IMR-90 (cell line): ENCODE results near the gene GPATCH8. TPM values are rescaled to one million over a fixed set of nuclear protein-coding genes. Genes with fewer than 3 reads are reported as not detected.

ENCODE experiments used
- ATAC-seq: fragments of 200-7000 bp; cut with Tn5 transposase; 2 replicates; pipeline ENCODE4 v1.9.1; 2020; ENCODE audit warnings: low read depth, mild to moderate bottlenecking, moderate library complexity
- BruUV-seq: library from RNA; stranded (reverse); fragments of 400-500 nt; replicated peaks from 2 replicates; lab custom pipeline; 2021; lab: Mats Ljungman, UMichigan
- CTCF ChIA-PET: fragments of 300-600 bp; formaldehyde crosslinking; extraction: SDS; loops from one replicate; lab custom pipeline; 2021; ENCODE audit warnings: antibody characterized with exemption; lab: Yijun Ruan, JAX
- POLR2A ChIA-PET: fragments of 300-600 bp; sonication (Branson Sonifier 250); formaldehyde crosslinking; loops from one replicate; lab custom pipeline; 2022; ENCODE audit warnings: antibody characterized with exemption; ENCODE audit not compliant: unreplicated experiment; lab: Charles Lee
- DNase-seq: peaks from one replicate; pipeline ENCODE4 v3.0.0; 2013
- H2AFZ ChIP-seq: replicated peaks from 2 replicates; pipeline ENCODE3; 2013; ENCODE audit warnings: low read length, mild to moderate bottlenecking; ENCODE audit not compliant: poor library complexity
- H2AK5ac ChIP-seq: 2 replicates; pipeline ENCODE4 v1.6.1; 2013; ENCODE audit warnings: low read depth, low read length, inconsistent platforms
- H2AK9ac ChIP-seq: replicated peaks from 2 replicates; pipeline ENCODE3; 2013; ENCODE audit warnings: mild to moderate bottlenecking, low read depth, low read length, moderate library complexity; ENCODE audit not compliant: poor library complexity
- H2BK120ac ChIP-seq: 2 replicates; pipeline ENCODE4 v1.6.1; 2013; ENCODE audit warnings: low read depth, low read length, inconsistent platforms
- H2BK15ac ChIP-seq: 3 replicates; pipeline ENCODE4 v1.6.1; 2013; ENCODE audit warnings: low read depth, low read length, inconsistent platforms
- H2BK20ac ChIP-seq: 2 replicates; pipeline ENCODE4 v1.6.1; 2013; ENCODE audit warnings: low read depth, mild to moderate bottlenecking, inconsistent platforms, low read length, moderate library complexity
- H2BK5ac ChIP-seq: 2 replicates; pipeline ENCODE4 v1.6.1; 2013; ENCODE audit warnings: mild to moderate bottlenecking, low read depth, low read length, inconsistent platforms; ENCODE audit not compliant: poor library complexity, severe bottlenecking
- H3K14ac ChIP-seq: replicated peaks from 2 replicates; pipeline ENCODE4 v1.6.1; 2013; ENCODE audit warnings: low read depth, low read length, inconsistent platforms
- H3K18ac ChIP-seq: 2 replicates; pipeline ENCODE4 v1.6.1; 2013; ENCODE audit warnings: low read depth, low read length, control low read depth
- H3K23ac ChIP-seq: 2 replicates; pipeline ENCODE4 v1.6.1; 2013; ENCODE audit warnings: low read depth, low read length, inconsistent platforms
- H3K27ac ChIP-seq: 2 replicates; pipeline ENCODE4 v1.5.1; 2013; ENCODE audit warnings: mild to moderate bottlenecking, control low read depth, low read length; ENCODE audit not compliant: insufficient read depth
- H3K27me3 ChIP-seq: 2 replicates; pipeline ENCODE4 v1.6.1; 2013; ENCODE audit warnings: low read length; ENCODE audit not compliant: control insufficient read depth, insufficient read depth
- H3K36me3 ChIP-seq: 2 replicates; pipeline ENCODE4 v1.6.1; 2013; ENCODE audit warnings: low read length, mixed read lengths; ENCODE audit not compliant: control insufficient read depth, insufficient read depth
- H3K4ac ChIP-seq: 2 replicates; pipeline ENCODE4 v1.6.1; 2013; ENCODE audit warnings: low read depth, low read length, inconsistent platforms
- H3K4me1 ChIP-seq: 2 replicates; pipeline ENCODE4 v1.6.1; 2013; ENCODE audit warnings: low read length, mixed read lengths; ENCODE audit not compliant: control insufficient read depth, insufficient read depth
- H3K4me2 ChIP-seq: 2 replicates; pipeline ENCODE4 v1.6.1; 2013; ENCODE audit warnings: low read depth, mild to moderate bottlenecking, control low read depth, low read length, moderate library complexity
- H3K4me3 ChIP-seq: 2 replicates; pipeline ENCODE4 v1.5.1; 2013; ENCODE audit warnings: low read depth, mild to moderate bottlenecking, control low read depth, low read length, moderate library complexity; ENCODE audit not compliant: insufficient read depth
- H3K56ac ChIP-seq: 2 replicates; pipeline ENCODE4 v1.6.1; 2013; ENCODE audit warnings: low read length, inconsistent platforms; ENCODE audit not compliant: insufficient read depth; ENCODE audit errors: extremely low read depth
- H3K79me1 ChIP-seq, 2 experiments: 2 replicates each; pipeline ENCODE4 v1.6.1; 2013; ENCODE audit warnings: low read length in 2 of 2, inconsistent platforms in 1 of 2, low read depth in 1 of 2
- H3K9ac ChIP-seq: 2 replicates; pipeline ENCODE4 v1.6.1; 2013; ENCODE audit warnings: low read depth, low read length, control low read depth
- H3K9me1 ChIP-seq: 2 replicates; pipeline ENCODE4 v1.6.1; 2013; ENCODE audit warnings: low read length, inconsistent platforms; ENCODE audit not compliant: insufficient read depth
- H3K9me3 ChIP-seq: 2 replicates; pipeline ENCODE4 v1.6.1; 2013; ENCODE audit warnings: low read length; ENCODE audit not compliant: control insufficient read depth, insufficient read depth
- H4K20me1 ChIP-seq: 2 replicates; pipeline ENCODE4 v1.6.1; 2013; ENCODE audit warnings: low read length, inconsistent platforms; ENCODE audit not compliant: insufficient read depth
- H4K5ac ChIP-seq: 2 replicates; pipeline ENCODE4 v1.6.1; 2013; ENCODE audit warnings: mild to moderate bottlenecking, low read depth, low read length, control low read depth
- H4K8ac ChIP-seq, 2 experiments: 2 replicates each; pipeline ENCODE4 v1.6.1; 2013; ENCODE audit warnings: low read depth in 2 of 2, low read length in 2 of 2, control low read depth in 1 of 2, inconsistent platforms in 1 of 2
- H4K91ac ChIP-seq: 2 replicates; pipeline ENCODE4 v1.6.1; 2013; ENCODE audit warnings: low read depth, low read length, inconsistent platforms; ENCODE audit not compliant: insufficient read depth
- BHLHE40 ChIP-seq: fragments of 150-350 bp; IDR thresholded peaks from 2 replicates; pipeline ENCODE4 v1.6.1; 2016; ENCODE audit warnings: mild to moderate bottlenecking, low read depth, low read length
- CTCF ChIP-seq: conservative IDR thresholded peaks from 2 replicates; pipeline ENCODE4 v1.5.1; 2012; ENCODE audit warnings: mild to moderate bottlenecking, low read depth, low read length, improper control_type of control experiment
- ELK1 ChIP-seq: fragments of 150-350 bp; IDR thresholded peaks from 2 replicates; pipeline ENCODE4 v1.6.1; 2016; ENCODE audit warnings: low read depth, mild to moderate bottlenecking, low read length, moderate library complexity, borderline replicate concordance
- MAFK ChIP-seq: IDR thresholded peaks from 2 replicates; pipeline ENCODE4 v1.6.1; 2012; ENCODE audit warnings: low read depth, low read length, improper control_type of control experiment
- NFE2L2 ChIP-seq: fragments of 150-350 bp; IDR thresholded peaks from 2 replicates; pipeline ENCODE4 v1.6.1; 2016; ENCODE audit warnings: low read depth, mild to moderate bottlenecking, low read length
- RCOR1 ChIP-seq: IDR thresholded peaks from 2 replicates; pipeline ENCODE4 v1.6.1; 2012; ENCODE audit warnings: mild to moderate bottlenecking, low read length, improper control_type of control experiment; ENCODE audit not compliant: insufficient replicate concordance
- RFX5 ChIP-seq: IDR thresholded peaks from 2 replicates; pipeline ENCODE4 v1.8.0; 2012; ENCODE audit warnings: low read depth, mild to moderate bottlenecking, low read length, moderate library complexity
- USF2 ChIP-seq: fragments of 150-350 bp; IDR thresholded peaks from 2 replicates; pipeline ENCODE4 v1.6.1; 2017; ENCODE audit warnings: mild to moderate bottlenecking, antibody characterized with exemption, low read length, low read depth
- WGBS, 2 experiments: methylation state at CpG; one replicate each; pipeline versions ENCODE4 v1.1.5 to v1.1.7; 2013; ENCODE audit warnings: missing lambda C conversion rate in 2 of 2; ENCODE audit not compliant: insufficient read length in 1 of 2; ENCODE audit errors: extremely low coverage in 2 of 2; 5-methylcytosine and 5-hydroxymethylcytosine counted together
- dilution Hi-C: fragments of 300-500 bp; cut with HindIII; formaldehyde crosslinking; loops from one replicate; pipeline ENCODE4 v1.14.3; 2018; ENCODE audit warnings: low sequenced_read_pairs; ENCODE audit not compliant: unreplicated experiment
- in situ Hi-C: fragments of 300-500 bp; cut with MboI; formaldehyde crosslinking; loops from 3 replicates; pipeline ENCODE4 v1.14.3; 2019; ENCODE audit warnings: low sequenced_read_pairs, inconsistent platforms, mixed read lengths
- intact Hi-C: fragments of 100-400 bp; cut with micrococcal nuclease; formaldehyde crosslinking; loops from 2 replicates; pipeline ENCODE4 v1.10.0; 2022
- polyA plus RNA-seq, 3 experiments: library from polyadenylated mRNA; depleted of rRNA; stranded (reverse); fragments of >200 nt; gene quantifications; 2 replicates each; pipeline ENCODE4 v1.2.3, GENCODE V29; 2012; ENCODE audit warnings: low replicate concordance in 1 of 3
- total RNA-seq: library from RNA; depleted of rRNA; stranded (reverse); fragments of >200 nt; gene quantifications from 2 replicates; pipeline ENCODE4 v1.2.3, GENCODE V29; 2012

Gene GPATCH8
- total and polyA plus RNA-seq, 2 of the 4 experiments (the other 2 are of a cell fraction) = 8.8 to 13.2 TPM

- Histone ChIP-seq H2BK5ac (no peak overlapping the region), H4K91ac (no peak overlapping the region), H3K36me3 (peaks cover 44% of the 10 kb centered on the region), H2AK9ac (no peak overlapping the region), H2BK15ac (no peak overlapping the region), H3K9me1 (peaks cover 3% of the 10 kb centered on the region; the same call in 1 of the 2 replicates), H3K9ac (no peak overlapping the region), H3K9me3 (no peaks in the 10 kb centered on the region), H3K18ac (no peak overlapping the region), H3K27ac (no peak overlapping the region), H4K5ac (no peak overlapping the region), H2BK120ac (no peak overlapping the region), H3K79me1 (peaks cover 3 to 21% of the 10 kb centered on the region in 2 experiments; a peak in 2 of 4 replicates), H3K4me2 (no peak overlapping the region), H3K27me3 (no peaks in the 10 kb centered on the region), H2AFZ (no peak overlapping the region), H4K20me1 (peaks cover 3% of the 10 kb centered on the region), H3K4me3 (no peak overlapping the region), H3K4me1 (no peaks in the 10 kb centered on the region), H2BK20ac (no peak overlapping the region), H3K4ac (no peak overlapping the region), H3K56ac (no peak overlapping the region), H2AK5ac (no peak overlapping the region), H3K23ac (no peak overlapping the region), H3K14ac (no peak overlapping the region), H4K8ac (no peak overlapping the region)
- ATAC-seq (no peak), DNase-seq (no peak)
- in situ Hi-C loops = loop anchor here (5.0 to 10.0 kb wide), 2 partner anchors 105 to 242 kb away; no protein-coding TSS in a partner anchor
- ChIA-PET POLR2A (no interaction called here), CTCF (no interaction called here)
- WGBS, 2 experiments = 100% methylated on average over 1 of the region's 5 CpGs; no CpG with 5 or more reads in 1 of the 2 experiments
- no TSS peak for BruUV-seq
- dilution Hi-C loops = no loop called here
- intact Hi-C loops = no loop called here
- TF ChIP-seq USF2 (no peak), NFE2L2 (no peak), RFX5 (no peak), ELK1 (no peak), MAFK (no peak), RCOR1 (no peak), CTCF (no peak), BHLHE40 (no peak)
Measured at GRCh38 chr17:44402564-44403172, 100.5 kb downstream of the GPATCH8 start.
